Endothelial cell of umbilical vein (primary cell): ENCODE measurements around the gene TTLL4. TPM values are rescaled to one million over a fixed set of nuclear protein-coding genes. Genes with fewer than 3 reads are reported as not detected.

Experiments used
- BruUV-seq: library from RNA; stranded (reverse); fragments of 400-500 nt; replicated peaks from 2 replicates; lab custom pipeline; 2021; lab: Mats Ljungman, UMichigan
- CTCF ChIA-PET: fragments of 300-600, 350-600 bp; sonication (Branson Sonifier 250); formaldehyde crosslinking; loops from one replicate; lab custom pipeline; 2021; ENCODE audit warnings: antibody characterized with exemption, inconsistent platforms; lab: Charles Lee
- POLR2A ChIA-PET: fragments of 300-600, 350-600 bp; sonication (Branson Sonifier 250); formaldehyde crosslinking; loops from one replicate; lab custom pipeline; 2021; ENCODE audit warnings: antibody characterized with exemption, inconsistent platforms; lab: Charles Lee
- DNase-seq: peaks from one replicate; pipeline ENCODE4 v3.0.0-alpha.2; 2011; ENCODE audit warnings: low read depth, low spot score
- FAIRE-seq: peaks from 2 replicates; lab custom pipeline; 2011; peaks lifted over from hg19 to GRCh38; lab: Jason Lieb, UNC
- H2AFZ ChIP-seq: 2 replicates; pipeline ENCODE4 v1.6.0; 2012; ENCODE audit warnings: low read depth, low read length, control low read depth, inconsistent platforms
- H3K27ac ChIP-seq: 2 replicates; pipeline ENCODE4 v1.5.1; 2011; ENCODE audit warnings: low read depth, mild to moderate bottlenecking, control low read depth, low read length, moderate library complexity; ENCODE audit not compliant: insufficient read depth
- H3K27me3 ChIP-seq, 2 experiments: 2 replicates each; pipeline versions ENCODE4 v1.6.0 to v1.6.1; 2011; ENCODE audit warnings: low read length in 2 of 2, mixed read lengths in 1 of 2; ENCODE audit not compliant: control insufficient read depth in 2 of 2, insufficient read depth in 2 of 2
- H3K36me3 ChIP-seq, 2 experiments: 2 replicates in 1 of 2; 3 replicates in 1 of 2; pipeline ENCODE4 v1.5.1; 2011; ENCODE audit warnings: low read length in 2 of 2, mild to moderate bottlenecking in 1 of 2, moderate library complexity in 1 of 2; ENCODE audit not compliant: control insufficient read depth in 2 of 2, insufficient read depth in 2 of 2; ENCODE audit errors: extremely low read depth in 1 of 2
- H3K4me1 ChIP-seq: 3 replicates; pipeline ENCODE4 v1.5.1; 2011; ENCODE audit warnings: mild to moderate bottlenecking, low read length; ENCODE audit not compliant: control insufficient read depth, insufficient read depth; ENCODE audit errors: extremely low read depth
- H3K4me2 ChIP-seq: 2 replicates; pipeline ENCODE4 v1.6.1; 2011; ENCODE audit warnings: low read length, control low read depth, mixed read lengths; ENCODE audit not compliant: insufficient read depth
- H3K4me3 ChIP-seq, 3 experiments: fragments of 200-600 bp in 1 of 3; sonication (generic), shearing (Covaris generic) in 1 of 3; replicated peaks in 1 of 3; 2 replicates each; pipeline ENCODE4 v1.5.1; 2011 to 2016; ENCODE audit warnings: control low read depth in 3 of 3, low read length in 3 of 3, mild to moderate bottlenecking in 2 of 3, inconsistent platforms in 1 of 3, low read depth in 1 of 3, moderate library complexity in 1 of 3; ENCODE audit not compliant: insufficient read depth in 1 of 3
- H3K79me2 ChIP-seq: 2 replicates; pipeline ENCODE4 v1.6.0; 2012; ENCODE audit warnings: low read length, inconsistent platforms; ENCODE audit not compliant: control insufficient read depth, insufficient read depth
- H3K9ac ChIP-seq: replicated peaks from 2 replicates; pipeline ENCODE3; 2011; ENCODE audit warnings: low read length, control low read depth; ENCODE audit not compliant: insufficient read depth; ENCODE audit errors: extremely low read depth
- H3K9me1 ChIP-seq: replicated peaks from 3 replicates; pipeline ENCODE4 v1.6.0; 2011; ENCODE audit warnings: mild to moderate bottlenecking, low read length; ENCODE audit not compliant: control insufficient read depth, insufficient read depth; ENCODE audit errors: extremely low read depth
- H3K9me3 ChIP-seq: replicated peaks from 2 replicates; pipeline ENCODE4 v1.5.1; 2012; ENCODE audit warnings: low read length, inconsistent platforms; ENCODE audit not compliant: control insufficient read depth, insufficient read depth
- H4K20me1 ChIP-seq: replicated peaks from 2 replicates; pipeline ENCODE3; 2011; ENCODE audit warnings: mild to moderate bottlenecking, low read length; ENCODE audit not compliant: control insufficient read depth, insufficient read depth; ENCODE audit errors: extremely low read depth
- CTCF ChIP-seq, 2 donors: IDR thresholded peaks; 1 replicate in 1 of 2; 2 replicates in 1 of 2; pipeline ENCODE4 v1.5.1; 2011; ENCODE audit warnings: low read length in 2 of 2, mild to moderate bottlenecking in 2 of 2, moderate library complexity in 2 of 2, control low read depth in 1 of 2, inconsistent platforms in 1 of 2, low read depth in 1 of 2; ENCODE audit not compliant: insufficient read depth in 1 of 2; ENCODE audit errors: extremely low read depth in 1 of 2
- EZH2 ChIP-seq: IDR thresholded peaks from 2 replicates; pipeline ENCODE4 v1.6.1; 2012; ENCODE audit warnings: borderline replicate concordance, low read depth, mild to moderate bottlenecking, moderate library complexity, low read length, inconsistent platforms; ENCODE audit not compliant: severe bottlenecking
- FOS ChIP-seq: IDR thresholded peaks from 2 replicates; pipeline ENCODE4 v1.6.1; 2011; ENCODE audit warnings: mild to moderate bottlenecking, low read length, moderate library complexity, borderline replicate concordance; ENCODE audit not compliant: insufficient read depth
- GATA2 ChIP-seq: IDR thresholded peaks from 2 replicates; pipeline ENCODE4 v1.7.0; 2011; ENCODE audit warnings: low read depth, mild to moderate bottlenecking, moderate library complexity, mixed read lengths, low read length; ENCODE audit not compliant: insufficient read length, insufficient read depth
- JUN ChIP-seq: IDR thresholded peaks from 2 replicates; pipeline ENCODE4 v1.6.1; 2011; ENCODE audit warnings: borderline replicate concordance, low read depth; ENCODE audit not compliant: insufficient read length, insufficient read depth
- MAX ChIP-seq: IDR thresholded peaks from 2 replicates; pipeline ENCODE4 v1.6.1; 2011; ENCODE audit not compliant: insufficient read depth, insufficient read length
- MYC ChIP-seq: IDR thresholded peaks from one replicate; pipeline ENCODE4 v1.6.1; 2011; ENCODE audit warnings: mild to moderate bottlenecking, low read depth, low read length
- POLR2A ChIP-seq: IDR thresholded peaks from 2 replicates; pipeline ENCODE4 v1.6.1; 2012; ENCODE audit warnings: low read depth, mild to moderate bottlenecking, control low read depth, low read length
- POLR2AphosphoS5 ChIP-seq: IDR thresholded peaks from 2 replicates; pipeline ENCODE4 v1.6.1; 2012; ENCODE audit warnings: low read depth, mild to moderate bottlenecking, control low read depth, low read length, moderate library complexity; ENCODE audit not compliant: insufficient read depth
- dilution Hi-C: fragments of 300-500 bp; cut with MboI; formaldehyde crosslinking; loops from one replicate; pipeline ENCODE4 v1.15.0; 2019; ENCODE audit warnings: low sequenced_read_pairs; ENCODE audit not compliant: extremely low pct_ligation_motif_present
- intact Hi-C: fragments of 100-400 bp; cut with micrococcal nuclease; formaldehyde crosslinking; loops from one replicate; pipeline ENCODE4 v1.10.0; 2022
- polyA plus RNA-seq, 4 experiments: library from polyadenylated mRNA; depleted of rRNA in 3 of 4; stranded (reverse) in 3 of 4; unstranded in 1 of 4; fragments of >200 nt; gene quantifications; 2 replicates each; pipeline versions ENCODE4 v1.2.1 to v1.2.3, GENCODE V29; 2011 to 2012; ENCODE audit warnings: missing spikeins in 1 of 4
- total RNA-seq: library from RNA; stranded (reverse); gene quantifications from 2 replicates; pipeline ENCODE4 v1.2.3, GENCODE V29; 2021

Gene TTLL4
- total and polyA plus RNA-seq, 2 donors (not counting 3 experiments of a cell fraction or from before 2014, with no cell fraction given), result 26.7 to 45.0 TPM

- POLR2A ChIA-PET, result no interaction called here
- no peak overlapping the region for H2AFZ ChIP-seq
- TF ChIP-seq GATA2 (no peak), EZH2 (no peak), MYC (no peak), JUN (no peak), CTCF (IDR thresholded peaks at IDR 0.05; ENCODE audit: extremely low read depth in 1 of 2, insufficient read depth in 1 of 2, low read depth in 1 of 2, low read length in 2 of 2) (no peak), FOS (no peak), MAX (no peak), POLR2A (no peak), POLR2AphosphoS5 (no peak)
- intact Hi-C loops (no loop called here), dilution Hi-C loops (no loop called here)
- no peaks in the 10 kb centered on the region for H3K4me1 ChIP-seq
- H3K9me3 ChIP-seq, result no peaks in the 10 kb centered on the region
- no peak overlapping the region for H3K27ac ChIP-seq
- H3K4me2 ChIP-seq, result no peak overlapping the region
- no peak overlapping the region for H3K4me3 ChIP-seq
- DNase-seq (no peak), FAIRE-seq (no peak)
- no peaks in the 10 kb centered on the region for H3K79me2 ChIP-seq
- CTCF ChIA-PET, result interaction anchor here (1.4 to 3.5 kb wide), 4 partner anchors 8 to 144 kb away, joined by 4 to 16 read pairs (median 16); partner anchors contain the start of gene TTLL4
- H3K36me3 ChIP-seq, result peaks cover 0 to 3% of the 10 kb centered on the region in 2 experiments
- H3K27me3 ChIP-seq, result no peaks in the 10 kb centered on the region
- no peaks in the 10 kb centered on the region for H3K9me1 ChIP-seq
- no TSS peak for BruUV-seq
- no peak overlapping the region for H3K9ac ChIP-seq
- H4K20me1 ChIP-seq, result no peaks in the 10 kb centered on the region
Observed at GRCh38 chr2:218703341-218703740, 7.3 kb upstream of the TTLL4 start.
